AG04449 (cell line): ENCODE data around the gene NHSL1.

Source experiments
- CTCF ChIA-PET: fragments of 350-600 bp; formaldehyde crosslinking; extraction: SDS; loops from one replicate; lab custom pipeline; 2021; ENCODE audit warnings: antibody characterized with exemption; lab: Yijun Ruan, JAX
- POLR2A ChIA-PET: fragments of 400-600, 350-600 bp; formaldehyde crosslinking; extraction: SDS; loops from one replicate; lab custom pipeline; 2020; ENCODE audit warnings: antibody characterized with exemption, inconsistent platforms; lab: Yijun Ruan, JAX
- DNase-seq: peaks from one replicate; pipeline ENCODE4 v3.0.0-alpha.2; 2010; ENCODE audit warnings: low read depth, low spot score
- H3K4me3 ChIP-seq: 2 replicates; pipeline ENCODE4 v1.5.1; 2011; ENCODE audit warnings: low read depth, mild to moderate bottlenecking, control low read depth, low read length
- TF ChIP-seq, protein P1 (sequence below): IDR thresholded peaks from one replicate; pipeline ENCODE4 v1.5.1; 2011; ENCODE audit warnings: mild to moderate bottlenecking, moderate library complexity, low read length, control low read depth, inconsistent platforms; ENCODE audit not compliant: insufficient read depth; ENCODE audit errors: missing control alignments

Gene NHSL1

DNA sequence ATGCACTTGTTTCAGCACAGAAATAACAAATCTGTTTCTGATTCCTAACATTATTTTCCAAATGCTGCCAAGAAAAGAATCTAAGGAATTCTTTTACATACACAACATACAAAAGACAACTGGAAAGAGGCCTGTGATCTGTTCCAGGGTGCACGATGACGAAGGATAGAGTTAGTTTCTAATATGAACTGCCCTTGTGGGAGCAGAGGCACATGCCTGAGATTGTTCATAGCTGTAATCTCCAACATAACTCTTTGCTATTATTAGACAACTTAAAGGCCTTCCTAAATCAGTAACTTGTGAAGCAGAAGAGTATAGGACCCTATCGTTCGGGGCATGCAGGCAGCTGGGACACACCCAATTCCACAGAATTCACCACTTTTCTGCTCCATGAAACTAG is 41.2 kb upstream of the NHSL1 start:
- TF ChIP-seq, protein P1, sequence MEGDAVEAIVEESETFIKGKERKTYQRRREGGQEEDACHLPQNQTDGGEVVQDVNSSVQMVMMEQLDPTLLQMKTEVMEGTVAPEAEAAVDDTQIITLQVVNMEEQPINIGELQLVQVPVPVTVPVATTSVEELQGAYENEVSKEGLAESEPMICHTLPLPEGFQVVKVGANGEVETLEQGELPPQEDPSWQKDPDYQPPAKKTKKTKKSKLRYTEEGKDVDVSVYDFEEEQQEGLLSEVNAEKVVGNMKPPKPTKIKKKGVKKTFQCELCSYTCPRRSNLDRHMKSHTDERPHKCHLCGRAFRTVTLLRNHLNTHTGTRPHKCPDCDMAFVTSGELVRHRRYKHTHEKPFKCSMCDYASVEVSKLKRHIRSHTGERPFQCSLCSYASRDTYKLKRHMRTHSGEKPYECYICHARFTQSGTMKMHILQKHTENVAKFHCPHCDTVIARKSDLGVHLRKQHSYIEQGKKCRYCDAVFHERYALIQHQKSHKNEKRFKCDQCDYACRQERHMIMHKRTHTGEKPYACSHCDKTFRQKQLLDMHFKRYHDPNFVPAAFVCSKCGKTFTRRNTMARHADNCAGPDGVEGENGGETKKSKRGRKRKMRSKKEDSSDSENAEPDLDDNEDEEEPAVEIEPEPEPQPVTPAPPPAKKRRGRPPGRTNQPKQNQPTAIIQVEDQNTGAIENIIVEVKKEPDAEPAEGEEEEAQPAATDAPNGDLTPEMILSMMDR, result no peak
- ChIA-PET POLR2A (no interaction called here), CTCF (interaction anchor here (0.7 to 2.5 kb wide), 4 partner anchors 15 to 111 kb away, joined by 3 to 7 read pairs (median 3); no protein-coding TSS in a partner anchor)
- H3K4me3 ChIP-seq, result no peak overlapping the region; the same call in 1 of the 2 replicates
- DNase-seq, result peak; percentile 95

DNA sequence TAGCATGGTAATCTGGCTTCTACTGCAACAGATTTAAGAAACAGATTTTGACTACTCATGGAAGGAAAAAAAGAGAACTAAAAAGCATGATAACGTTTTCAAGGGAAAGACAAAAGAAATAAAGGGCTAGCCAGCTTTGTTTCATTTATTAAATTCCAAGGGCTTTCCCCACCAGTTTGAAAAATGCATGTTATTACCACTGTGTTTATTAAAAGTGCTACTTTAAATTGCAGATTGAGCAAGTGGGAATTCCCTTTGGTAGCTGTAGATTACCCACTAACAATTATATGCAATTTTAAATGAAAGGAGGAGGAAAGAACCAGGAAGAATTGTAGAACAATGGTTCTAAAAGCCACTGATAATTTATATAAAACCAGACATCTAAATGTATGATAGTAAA is 40.6 kb upstream of the NHSL1 start:
- no peak overlapping the region for H3K4me3 ChIP-seq
- no peak for DNase-seq
- TF ChIP-seq, protein P1, result no peak
- CTCF ChIA-PET, result interaction anchor here (0.7 to 2.5 kb wide), 4 partner anchors 15 to 110 kb away, joined by 3 to 7 read pairs (median 3); no protein-coding TSS in a partner anchor
- POLR2A ChIA-PET, result no interaction called here

DNA sequence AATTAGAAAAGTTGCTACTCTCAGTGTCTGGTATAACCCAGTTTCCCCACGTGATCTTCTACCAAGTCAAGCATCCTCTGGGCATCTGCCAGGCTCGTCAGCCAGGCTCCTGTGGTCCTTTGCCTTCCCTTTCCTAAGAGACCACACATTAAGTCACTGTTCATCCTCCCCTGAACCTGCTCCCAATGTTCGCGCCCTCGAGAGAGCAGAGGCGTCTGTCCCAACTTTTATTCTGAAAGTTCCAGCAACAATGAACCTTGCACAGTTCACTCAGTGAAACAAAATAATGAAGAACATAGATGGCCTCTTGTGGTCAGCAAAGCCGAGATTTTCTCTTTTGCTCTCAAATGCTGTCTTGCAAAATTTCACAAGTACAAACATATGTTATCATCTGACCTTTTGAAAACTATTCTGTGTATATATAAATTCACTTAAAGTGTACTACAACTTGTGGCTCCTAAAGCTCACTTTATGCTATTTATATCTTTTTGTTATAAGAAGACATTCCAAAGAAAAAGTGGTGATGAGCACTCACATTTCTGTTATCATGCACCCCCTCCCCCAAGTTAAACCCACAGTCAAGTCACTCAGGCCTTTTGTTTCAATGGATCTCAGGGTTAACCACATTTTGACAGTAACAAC is 39.2 kb upstream of the NHSL1 start:
- TF ChIP-seq, protein P1, result no peak
- POLR2A ChIA-PET, result no interaction called here
- CTCF ChIA-PET, result interaction anchor here (0.8 to 5.1 kb wide), 4 partner anchors 14 to 50 kb away, joined by 3 to 29 read pairs (median 10); no protein-coding TSS in a partner anchor
- no peak for DNase-seq
- H3K4me3 ChIP-seq, result no peak overlapping the region

DNA sequence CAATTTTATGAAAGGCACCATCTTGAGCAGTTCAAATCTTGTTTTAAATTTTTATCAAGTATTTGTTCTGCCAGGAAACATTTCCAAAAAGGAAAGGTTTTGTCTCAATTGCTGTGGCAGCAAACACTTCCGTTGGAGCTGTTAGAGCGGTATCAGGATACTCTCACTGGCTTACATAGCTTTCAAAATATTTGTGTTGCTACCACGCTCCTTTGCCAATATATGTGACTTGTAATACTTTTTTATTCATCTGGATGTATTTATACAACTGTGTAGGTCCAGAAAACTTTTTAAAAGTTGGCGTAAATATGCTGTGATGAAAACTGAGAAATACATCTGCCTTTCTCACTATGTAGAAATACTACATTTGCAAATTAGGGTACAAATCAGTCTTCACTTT is 37.8 kb upstream of the NHSL1 start:
- ChIA-PET CTCF (interaction anchor here (1.0 to 5.1 kb wide), 5 partner anchors 9 to 53 kb away, joined by 3 to 29 read pairs (median 4); no protein-coding TSS in a partner anchor), POLR2A (no interaction called here)
- DNase-seq, result no peak
- TF ChIP-seq, protein P1, result no peak
- H3K4me3 ChIP-seq, result no peak overlapping the region

DNA sequence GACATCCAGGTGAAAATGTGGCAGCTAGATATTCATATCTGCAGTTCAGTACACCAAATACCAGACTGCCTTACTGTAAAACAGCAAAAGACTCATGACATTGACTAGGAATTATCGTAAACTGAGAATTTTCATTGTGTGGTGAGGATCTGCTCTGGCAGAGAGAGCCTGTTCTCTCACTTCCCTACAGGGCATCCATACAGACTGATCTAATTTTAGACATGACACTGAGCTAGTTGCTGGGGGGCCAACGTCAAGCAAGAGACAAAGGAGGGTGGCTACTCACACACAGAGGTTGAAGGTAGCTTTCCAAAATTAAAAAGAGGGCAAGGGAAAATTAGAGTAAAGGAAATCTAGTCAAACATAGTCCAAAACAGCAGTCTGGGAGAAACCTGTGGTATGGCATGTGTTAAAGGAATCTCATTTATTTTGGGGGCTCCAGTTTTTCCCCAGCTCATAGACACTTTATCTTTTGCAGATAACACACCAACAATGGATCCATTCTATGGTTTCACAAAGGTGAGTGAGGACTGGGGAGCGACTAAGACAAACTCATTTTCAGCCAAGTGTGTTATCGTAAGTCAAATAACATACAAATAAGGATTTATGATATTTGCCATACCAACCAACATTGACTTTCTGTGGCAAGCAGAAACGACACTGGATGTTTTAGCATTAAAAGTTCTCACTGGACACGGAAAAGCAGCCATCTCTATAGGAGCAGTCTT is 36.6 kb upstream of the NHSL1 start:
- TF ChIP-seq, protein P1, result no peak
- ChIA-PET POLR2A (interaction anchor here (1.4 kb wide), 1 partner anchor 10 kb away, joined by 4 read pairs; no protein-coding TSS in a partner anchor), CTCF (interaction anchor here (1.4 to 5.1 kb wide), 4 partner anchors 11 to 53 kb away, joined by 4 to 29 read pairs (median 10); no protein-coding TSS in a partner anchor)
- no peak overlapping the region for H3K4me3 ChIP-seq
- no peak for DNase-seq

DNA sequence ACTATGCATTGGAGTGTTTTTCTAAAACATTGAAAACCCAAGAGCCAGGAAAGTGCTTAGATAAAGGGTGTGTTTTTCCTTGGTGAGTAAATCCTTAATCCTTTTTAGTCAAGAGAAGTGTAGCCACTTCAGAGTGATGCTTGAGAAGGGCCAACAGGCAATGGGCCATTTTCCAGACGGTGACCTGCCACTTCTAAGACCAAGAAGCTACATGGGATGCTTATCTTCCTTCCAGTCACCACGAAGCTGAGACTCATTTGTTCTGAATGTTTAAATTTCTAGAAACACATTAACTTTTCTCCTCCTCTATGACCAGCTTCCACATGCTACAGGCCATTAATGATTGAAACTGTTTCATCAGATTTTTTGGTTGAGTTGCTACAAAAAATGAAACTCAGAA is 34.4 kb upstream of the NHSL1 start:
- H3K4me3 ChIP-seq, result no peak overlapping the region
- ChIA-PET POLR2A (interaction anchor here (0.6 kb wide), 1 partner anchor 28 kb away, joined by 3 read pairs; no protein-coding TSS in a partner anchor), CTCF (interaction anchor here (0.9 to 5.1 kb wide), 4 partner anchors 10 to 55 kb away, joined by 3 to 29 read pairs (median 6); no protein-coding TSS in a partner anchor)
- no peak for DNase-seq
- TF ChIP-seq, protein P1, result no peak
